H1 (cell line): Measurements from ENCODE around the gene LIPC. TPM values are rescaled to one million over a fixed set of nuclear protein-coding genes. Genes with fewer than 3 reads are reported as not detected.

Source experiments
- CTCF ChIA-PET: fragments of 300-600 bp; sonication (Branson Sonifier 250); formaldehyde crosslinking; loops from one replicate; lab custom pipeline; 2021; ENCODE audit not compliant: partially characterized antibody; lab: Charles Lee
- POLR2A ChIA-PET: fragments of 300-600 bp; sonication (Branson Sonifier 250); formaldehyde crosslinking; loops from one replicate; lab custom pipeline; 2021; ENCODE audit warnings: inconsistent platforms; ENCODE audit not compliant: partially characterized antibody; lab: Charles Lee
- DNase-seq, 2 experiments: peaks; one replicate each; pipeline versions ENCODE4 v3.0.0 to v3.0.0-alpha.2; 2010 to 2022; ENCODE audit warnings: low spot score in 2 of 2, low read depth in 1 of 2, mixed read lengths in 1 of 2
- FAIRE-seq: peaks from 2 replicates; lab custom pipeline; 2011; peaks lifted over from hg19 to GRCh38; lab: Jason Lieb, UNC
- H2AFZ ChIP-seq: 2 replicates; pipeline ENCODE4 v1.8.1; 2012; ENCODE audit warnings: low read length, inconsistent platforms
- H2AK5ac ChIP-seq: 2 replicates; pipeline ENCODE4 v1.6.1; 2013; ENCODE audit warnings: low read depth, low read length
- H2BK120ac ChIP-seq: replicated peaks from 2 replicates; pipeline ENCODE3; 2013; ENCODE audit warnings: low read depth, low read length, inconsistent platforms
- H2BK12ac ChIP-seq: 2 replicates; pipeline ENCODE4 v1.6.1; 2013; ENCODE audit warnings: low read depth, low read length
- H2BK15ac ChIP-seq: 2 replicates; pipeline ENCODE4 v1.6.1; 2013; ENCODE audit warnings: low read length
- H2BK20ac ChIP-seq: 2 replicates; pipeline ENCODE4 v1.6.1; 2013; ENCODE audit warnings: low read length
- H2BK5ac ChIP-seq: 2 replicates; pipeline ENCODE4 v1.6.1; 2013; ENCODE audit warnings: low read depth, low read length
- H3K14ac ChIP-seq: 2 replicates; pipeline ENCODE4 v1.6.1; 2013; ENCODE audit warnings: inconsistent platforms; ENCODE audit not compliant: insufficient read length
- H3K18ac ChIP-seq: 2 replicates; pipeline ENCODE4 v1.6.1; 2013; ENCODE audit warnings: low read length; ENCODE audit errors: extremely low read depth
- H3K23ac ChIP-seq: 2 replicates; pipeline ENCODE4 v1.6.1; 2013; ENCODE audit warnings: inconsistent platforms; ENCODE audit not compliant: insufficient read length
- H3K23me2 ChIP-seq: 2 replicates; pipeline ENCODE4 v1.6.1; 2013; ENCODE audit warnings: low read depth, low read length
- H3K27ac ChIP-seq: 2 replicates; pipeline ENCODE4 v1.6.1; 2011; ENCODE audit warnings: low read depth, low read length, inconsistent platforms
- H3K27me3 ChIP-seq, 4 experiments: replicated peaks in 1 of 4; 1 replicate in 1 of 4; 2 replicates in 3 of 4; pipeline versions ENCODE4 v1.6.1 to v1.8.1; 2011 to 2013; ENCODE audit warnings: low read length in 3 of 4, mild to moderate bottlenecking in 3 of 4, inconsistent platforms in 2 of 4, mixed read lengths in 2 of 4, moderate library complexity in 1 of 4; ENCODE audit not compliant: control insufficient read depth in 3 of 4, insufficient read depth in 3 of 4; ENCODE audit errors: extremely low read depth in 1 of 4
- H3K36me3 ChIP-seq, 4 experiments: 2 replicates each; pipeline versions ENCODE4 v1.6.1 to v1.8.1; 2011 to 2013; ENCODE audit warnings: mild to moderate bottlenecking in 4 of 4, low read length in 3 of 4, moderate library complexity in 2 of 4, control low read depth in 1 of 4, inconsistent platforms in 1 of 4; ENCODE audit not compliant: insufficient read depth in 4 of 4, control insufficient read depth in 2 of 4
- H3K4ac ChIP-seq: replicated peaks from 2 replicates; pipeline ENCODE3; 2013; ENCODE audit warnings: low read length, low read depth, mixed read lengths, inconsistent platforms; ENCODE audit not compliant: insufficient read length
- H3K4me1 ChIP-seq, 4 experiments: replicated peaks in 1 of 4; 1 replicate in 1 of 4; 2 replicates in 3 of 4; pipeline versions ENCODE4 v1.6.1 to v1.8.1; 2011 to 2013; ENCODE audit warnings: low read length in 3 of 4, inconsistent platforms in 2 of 4, mixed read lengths in 1 of 4; ENCODE audit not compliant: insufficient read depth in 4 of 4, control insufficient read depth in 3 of 4
- H3K4me2 ChIP-seq, 2 experiments: 2 replicates each; pipeline versions ENCODE4 v1.6.1 to v1.8.1; 2011 to 2013; ENCODE audit warnings: low read depth in 2 of 2, low read length in 2 of 2, control low read depth in 1 of 2, inconsistent platforms in 1 of 2, mild to moderate bottlenecking in 1 of 2; ENCODE audit not compliant: insufficient read depth in 1 of 2
- H3K4me3 ChIP-seq, 4 experiments: fragments of 200-600, 300-600 bp in 1 of 4; sonication (generic), shearing (Covaris generic), sonication (Bioruptor Twin) in 1 of 4; 2 replicates each; pipeline versions ENCODE4 v1.5.1 to v1.8.1; 2011 to 2016; ENCODE audit warnings: low read length in 4 of 4, low read depth in 3 of 4, control low read depth in 2 of 4, inconsistent platforms in 2 of 4, mild to moderate bottlenecking in 2 of 4, mixed read lengths in 1 of 4, moderate library complexity in 1 of 4; ENCODE audit not compliant: insufficient read depth in 2 of 4; ENCODE audit errors: extremely low read depth in 1 of 4
- H3K56ac ChIP-seq: replicated peaks from 2 replicates; pipeline ENCODE3; 2013; ENCODE audit warnings: low read depth, mild to moderate bottlenecking, mixed read lengths, low read length, inconsistent platforms; ENCODE audit not compliant: insufficient read length
- H3K79me1 ChIP-seq: 2 replicates; pipeline ENCODE4 v1.6.1; 2013; ENCODE audit warnings: low read depth, low read length, control low read depth
- H3K79me2 ChIP-seq, 2 experiments: 2 replicates each; pipeline versions ENCODE4 v1.6.1 to v1.8.1; 2012 to 2013; ENCODE audit warnings: low read length in 2 of 2, mild to moderate bottlenecking in 2 of 2, inconsistent platforms in 1 of 2; ENCODE audit not compliant: insufficient read depth in 2 of 2, control insufficient read depth in 1 of 2
- H3K9ac ChIP-seq, 4 experiments: replicated peaks in 1 of 4; 1 replicate in 1 of 4; 2 replicates in 3 of 4; pipeline versions ENCODE4 v1.6.1 to v1.8.1; 2011 to 2013; ENCODE audit warnings: low read depth in 3 of 4, low read length in 3 of 4, control low read depth in 2 of 4, mild to moderate bottlenecking in 2 of 4, moderate library complexity in 2 of 4, inconsistent platforms in 1 of 4; ENCODE audit errors: extremely low read depth in 1 of 4
- H3K9me3 ChIP-seq, 2 experiments: 2 replicates each; pipeline versions ENCODE4 v1.6.1 to v1.8.1; 2012 to 2013; ENCODE audit warnings: mild to moderate bottlenecking in 2 of 2, moderate library complexity in 2 of 2, control low read depth in 1 of 2, inconsistent platforms in 1 of 2, low read depth in 1 of 2, low read length in 1 of 2, mixed read lengths in 1 of 2; ENCODE audit not compliant: insufficient read depth in 2 of 2
- H4K20me1 ChIP-seq, 2 experiments: replicated peaks in 1 of 2; 2 replicates each; pipeline versions ENCODE3 to v1.8.1; 2011 to 2013; ENCODE audit warnings: inconsistent platforms in 2 of 2, low read length in 2 of 2, mild to moderate bottlenecking in 1 of 2; ENCODE audit not compliant: insufficient read depth in 2 of 2, control insufficient read depth in 1 of 2
- H4K5ac ChIP-seq: 2 replicates; pipeline ENCODE4 v1.6.1; 2013; ENCODE audit warnings: low read length, low read depth, mixed read lengths, inconsistent platforms; ENCODE audit not compliant: insufficient read length
- H4K8ac ChIP-seq: 2 replicates; pipeline ENCODE4 v1.8.0; 2013; ENCODE audit warnings: mild to moderate bottlenecking, moderate library complexity, low read length, inconsistent platforms; ENCODE audit not compliant: insufficient read depth; ENCODE audit errors: extremely low read depth
- H4K91ac ChIP-seq: replicated peaks from 2 replicates; pipeline ENCODE3; 2013; ENCODE audit warnings: low read length, mixed read lengths, inconsistent platforms; ENCODE audit not compliant: insufficient read length
- ATF2 ChIP-seq: IDR thresholded peaks from 2 replicates; pipeline ENCODE4 v1.6.1; 2012; ENCODE audit warnings: low read length, inconsistent platforms
- ATF3 ChIP-seq: IDR thresholded peaks from 2 replicates; pipeline ENCODE4 v1.6.1; 2011; ENCODE audit warnings: low read depth, mild to moderate bottlenecking, low read length; ENCODE audit not compliant: insufficient read depth
- WGBS, 2 experiments: shearing (Covaris generic) in 1 of 2; methylation state at CpG; one replicate each; pipeline versions ENCODE4 v1.1.6 to v1.1.7; 2013 to 2015; ENCODE audit warnings: low lambda C conversion rate in 2 of 2, mixed read lengths in 2 of 2, inconsistent platforms in 1 of 2, low coverage in 1 of 2, missing lambda C conversion rate in 1 of 2; ENCODE audit not compliant: insufficient replicate concordance in 2 of 2, insufficient coverage in 1 of 2, insufficient read length in 1 of 2; ENCODE audit errors: extremely low coverage in 1 of 2, missing lambda C conversion rate in 1 of 2; 5-methylcytosine and 5-hydroxymethylcytosine counted together
- polyA plus RNA-seq, 7 experiments: library from polyadenylated mRNA; depleted of rRNA in 3 of 7; stranded (reverse) in 5 of 7; unstranded in 2 of 7; fragments of >200 nt in 5 of 7; fragments of 200-250 nt in 2 of 7; gene quantifications; 1 replicate in 5 of 7; 2 replicates in 1 of 7; 4 replicates in 1 of 7; pipeline versions ENCODE4 v1.2.1 to v1.2.3, GENCODE V29; 2011 to 2013; ENCODE audit warnings: missing spikeins in 2 of 7, mixed read lengths in 2 of 7
- total RNA-seq: library from RNA; stranded (reverse); fragmentation: NEBNext Ultra II Directional; extraction: Animal tissue kit (Norgen Biotek cat#: 25700); gene quantifications from 2 replicates; pipeline ENCODE4 v1.2.1, GENCODE V29; 2021

LIPC gene
- total and polyA plus RNA-seq, 2 of the 8 experiments (the other 6 are each of a cell fraction or from before 2014, with no cell fraction given) = not detected

DNA sequence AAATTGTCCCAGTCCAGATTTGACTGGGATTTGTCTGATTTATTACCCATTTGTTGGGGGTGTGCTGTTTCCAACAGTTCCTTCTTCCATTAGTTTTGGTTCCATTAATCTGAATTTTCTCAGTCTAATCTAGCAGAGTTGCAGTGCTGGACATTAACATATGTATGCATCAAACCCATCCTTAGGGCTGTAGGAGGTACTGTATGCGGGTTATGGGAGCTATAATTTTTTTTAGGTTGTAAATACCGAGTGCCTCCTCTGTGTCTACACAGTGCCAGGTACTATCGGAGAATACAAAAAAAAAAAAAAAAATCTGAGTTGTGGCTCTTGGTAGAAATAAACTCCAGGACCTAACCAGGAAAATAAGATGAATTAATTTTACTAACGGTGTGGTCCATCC lies 133.8 kb downstream of the LIPC start:
- no peak overlapping the region for H3K4me2 ChIP-seq
- 63% methylated on average over 3 of the region's 4 CpGs; no CpG with 5 or more reads in 1 of the 2 experiments for WGBS, 2 experiments
- peak in 1 of 2 experiments; percentile 3 for DNase-seq
- no peak overlapping the region for H4K5ac ChIP-seq
- H2BK15ac ChIP-seq = no peak overlapping the region
- no peak overlapping the region for H3K27ac ChIP-seq
- no peaks in the 10 kb centered on the region for H3K36me3 ChIP-seq
- H3K4me3 ChIP-seq = no peak overlapping the region
- no peak overlapping the region for H2BK20ac ChIP-seq
- no peak overlapping the region for H3K18ac ChIP-seq
- ChIA-PET POLR2A (no interaction called here), CTCF (interaction anchor here (0.6 to 1.6 kb wide), 2 partner anchors 9 to 378 kb away, joined by 3 to 5 read pairs; no protein-coding TSS in a partner anchor)
- no peak overlapping the region for H3K23ac ChIP-seq
- H3K9ac ChIP-seq = no peak overlapping the region
- no peak for FAIRE-seq
- no peaks in the 10 kb centered on the region for H3K79me2 ChIP-seq
- H3K79me1 ChIP-seq = no peaks in the 10 kb centered on the region
- H3K27me3 ChIP-seq = no peaks in the 10 kb centered on the region
- no peak overlapping the region for H3K4ac ChIP-seq
- H2BK5ac ChIP-seq = no peak overlapping the region
- TF ChIP-seq ATF2 (no peak), ATF3 (no peak)
- no peak overlapping the region for H3K14ac ChIP-seq
- no peaks in the 10 kb centered on the region for H3K23me2 ChIP-seq
- H2AFZ ChIP-seq = no peak overlapping the region
- H4K8ac ChIP-seq = no peak overlapping the region
- no peaks in the 10 kb centered on the region for H4K20me1 ChIP-seq
- no peaks in the 10 kb centered on the region; a peak in 1 of 7 replicates for H3K4me1 ChIP-seq
- H2BK12ac ChIP-seq = no peak overlapping the region
- no peak overlapping the region for H2AK5ac ChIP-seq
- H2BK120ac ChIP-seq = no peak overlapping the region
- H3K56ac ChIP-seq = no peak overlapping the region
- H4K91ac ChIP-seq = no peak overlapping the region
- H3K9me3 ChIP-seq = no peaks in the 10 kb centered on the region
